GM12878 (cell line): ENCODE measurements around the gene ANP32B. TPM values are rescaled to one million over a fixed set of nuclear protein-coding genes. Genes with fewer than 3 reads are reported as not detected.

Experiments used
- ATAC-seq: fragments of 200-7000 bp; cut with Tn5 transposase; 3 replicates; pipeline ENCODE4 v1.9.1; 2020; ENCODE audit warnings: mild to moderate bottlenecking, moderate library complexity
- BruUV-seq: library from RNA; stranded (reverse); fragments of 400-500 nt; replicated peaks from 2 replicates; lab custom pipeline; 2021; lab: Mats Ljungman, UMichigan
- CTCF ChIA-PET: fragments of 300-600 bp; sonication (Branson Sonifier 250); formaldehyde crosslinking; extraction: SDS; loops from one replicate; lab custom pipeline; 2021; ENCODE audit warnings: inconsistent platforms; lab: Yijun Ruan, JAX
- POLR2A ChIA-PET: fragments of 350-600 bp; formaldehyde crosslinking; extraction: SDS; loops from one replicate; lab custom pipeline; 2021; ENCODE audit warnings: inconsistent platforms; lab: Charles Lee
- RAD21 ChIA-PET: fragments of 300-600 bp; sonication (Branson Sonifier 250); formaldehyde crosslinking; loops from one replicate; lab custom pipeline; 2023; ENCODE audit warnings: antibody characterized with exemption; ENCODE audit not compliant: unreplicated experiment; lab: Charles Lee
- SMC1A ChIA-PET: fragments of 300-600 bp; sonication (Branson Sonifier 250); formaldehyde crosslinking; loops from one replicate; lab custom pipeline; 2023; ENCODE audit not compliant: unreplicated experiment, uncharacterized antibody; lab: Charles Lee
- DNase-seq: peaks from one replicate; pipeline ENCODE4 v3.0.0-alpha.2; 2011; ENCODE audit warnings: low read depth, low spot score
- FAIRE-seq: peaks from 3 replicates; lab custom pipeline; 2011; peaks lifted over from hg19 to GRCh38; lab: Jason Lieb, UNC
- H2AFZ ChIP-seq: 2 replicates; pipeline ENCODE4 v1.6.0; 2011; ENCODE audit warnings: low read depth, low read length, control low read depth; ENCODE audit not compliant: control insufficient read depth
- H3K27ac ChIP-seq: 2 replicates; pipeline ENCODE4 v1.5.1; 2011; ENCODE audit warnings: control low read depth; ENCODE audit not compliant: control insufficient read depth, insufficient read depth
- H3K27me3 ChIP-seq, 2 experiments: replicated peaks in 1 of 2; 2 replicates each; pipeline versions ENCODE4 v1.6.0 to v1.6.1; 2011; ENCODE audit warnings: low read length in 1 of 2; ENCODE audit not compliant: control insufficient read depth in 2 of 2, insufficient read depth in 2 of 2
- H3K36me3 ChIP-seq, 2 experiments: 2 replicates each; pipeline ENCODE4 v1.5.1; 2011; ENCODE audit warnings: low read length in 1 of 2; ENCODE audit not compliant: control insufficient read depth in 2 of 2, insufficient read depth in 2 of 2
- H3K4me1 ChIP-seq: 2 replicates; pipeline ENCODE4 v1.6.1; 2011; ENCODE audit warnings: mild to moderate bottlenecking, low read length, moderate library complexity, mixed read lengths; ENCODE audit not compliant: control insufficient read depth, insufficient read depth
- H3K4me2 ChIP-seq: 2 replicates; pipeline ENCODE4 v1.6.0; 2011; ENCODE audit warnings: control low read depth; ENCODE audit not compliant: control insufficient read depth, insufficient read depth
- H3K4me3 ChIP-seq: fragments of 200-600 bp; sonication (generic); 2 replicates; pipeline ENCODE4 v1.5.1; 2016
- H3K79me2 ChIP-seq: 2 replicates; pipeline ENCODE4 v1.6.0; 2011; ENCODE audit warnings: low read length; ENCODE audit not compliant: control insufficient read depth, insufficient read depth
- H3K9ac ChIP-seq: 2 replicates; pipeline ENCODE4 v1.8.0; 2011; ENCODE audit warnings: low read length, control low read depth, mixed read lengths; ENCODE audit not compliant: control insufficient read depth, insufficient read depth
- H3K9me3 ChIP-seq: replicated peaks from 3 replicates; pipeline ENCODE4 v1.5.1; 2011; ENCODE audit warnings: mild to moderate bottlenecking, low read length; ENCODE audit not compliant: control insufficient read depth, insufficient read depth
- H4K20me1 ChIP-seq: 2 replicates; pipeline ENCODE4 v1.6.0; 2011; ENCODE audit not compliant: control insufficient read depth, insufficient read depth
- CREB1 ChIP-seq: IDR thresholded peaks from 2 replicates; pipeline ENCODE4 v1.6.1; 2012; ENCODE audit warnings: low read depth, mild to moderate bottlenecking, inconsistent platforms
- FOXM1 ChIP-seq: IDR thresholded peaks from 2 replicates; pipeline ENCODE4 v1.6.1; 2012; ENCODE audit warnings: low read depth, mild to moderate bottlenecking, inconsistent platforms, low read length, moderate library complexity
- HSF1 ChIP-seq: fragments of 150-350 bp; IDR thresholded peaks from 2 replicates; pipeline ENCODE4 v1.6.1; 2014; ENCODE audit warnings: mild to moderate bottlenecking, low read depth, low read length
- KDM1A ChIP-seq: fragments of 200-600 bp; sonication (generic); IDR thresholded peaks from 2 replicates; pipeline ENCODE4 v1.6.1; 2016; ENCODE audit warnings: borderline replicate concordance
- MLLT1 ChIP-seq: fragments of 450-650 bp; IDR thresholded peaks from 2 replicates; pipeline ENCODE4 v1.6.1; 2016; ENCODE audit warnings: mild to moderate bottlenecking
- PAX8 ChIP-seq: fragments of 450-650 bp; IDR thresholded peaks from 2 replicates; pipeline ENCODE4 v1.6.1; 2017; ENCODE audit warnings: mild to moderate bottlenecking, moderate library complexity
- RAD51 ChIP-seq: fragments of 450-650 bp; IDR thresholded peaks from 2 replicates; pipeline ENCODE4 v1.6.1; 2016; ENCODE audit warnings: moderate library complexity, mild to moderate bottlenecking, inconsistent platforms
- WGBS: methylation state at CpG from one replicate; pipeline ENCODE4 v1.1.6; 2016; ENCODE audit warnings: low lambda C conversion rate; ENCODE audit not compliant: insufficient replicate concordance, insufficient coverage; ENCODE audit errors: missing lambda C conversion rate; 5-methylcytosine and 5-hydroxymethylcytosine counted together
- in situ Hi-C: fragments of 300-500 bp; cut with MboI; formaldehyde crosslinking; loops from 9 replicates; pipeline ENCODE4 v1.14.3; 2018; ENCODE audit warnings: mixed read lengths
- intact Hi-C: fragments of 100-400 bp; cut with micrococcal nuclease; formaldehyde crosslinking; loops from one replicate; pipeline ENCODE4 v1.14.2; 2022; ENCODE audit not compliant: unreplicated experiment
- polyA plus RNA-seq, 11 experiments: library from polyadenylated mRNA; depleted of rRNA in 4 of 11; unstranded in 6 of 11; stranded (reverse) in 5 of 11; fragments of >200 nt; fragmentation: Nextera tagmentation in 4 of 11; fragmentation: Illumina TruSeq in 1 of 11; extraction: Ambion mirVana in 4 of 11; extraction: Trizol in 1 of 11; gene quantifications; 1 replicate in 1 of 11; 2 replicates in 10 of 11; pipeline versions ENCODE4 v1.2.1 to v1.2.3, GENCODE V29; 2011 to 2016; ENCODE audit warnings: inconsistent platforms in 2 of 11, missing spikeins in 2 of 11, low read depth in 1 of 11
- total RNA-seq, 4 experiments: library from RNA; depleted of rRNA in 3 of 4; stranded (reverse); fragments of >200 nt in 3 of 4; fragmentation: Illumina TruSeq in 1 of 4; extraction: Trizol in 1 of 4; gene quantifications; 2 replicates each; pipeline versions ENCODE4 v1.2.1 to v1.2.3, GENCODE V29; 2013 to 2021
- TF ChIP-seq, protein P1 (sequence below): fragments of 450-650 bp; IDR thresholded peaks from 2 replicates; pipeline ENCODE4 v1.6.1; 2016; ENCODE audit warnings: mild to moderate bottlenecking, moderate library complexity, borderline replicate concordance
- TF ChIP-seq, protein P2 (sequence below): fragments of 450-650 bp; IDR thresholded peaks from 2 replicates; pipeline ENCODE4 v1.6.1; 2017; ENCODE audit warnings: mild to moderate bottlenecking, low read depth, inconsistent platforms; ENCODE audit not compliant: poor library complexity, severe bottlenecking

The ANP32B gene
- total and polyA plus RNA-seq, 10 of the 15 experiments (the other 5 are each of a cell fraction or from before 2014, with no cell fraction given), result 24.5 to 419 (median 171) TPM

GRCh38 chr9:97970165-97970564 lies 13.0 kb upstream of the ANP32B start (continued):
- TF ChIP-seq, protein P1, sequence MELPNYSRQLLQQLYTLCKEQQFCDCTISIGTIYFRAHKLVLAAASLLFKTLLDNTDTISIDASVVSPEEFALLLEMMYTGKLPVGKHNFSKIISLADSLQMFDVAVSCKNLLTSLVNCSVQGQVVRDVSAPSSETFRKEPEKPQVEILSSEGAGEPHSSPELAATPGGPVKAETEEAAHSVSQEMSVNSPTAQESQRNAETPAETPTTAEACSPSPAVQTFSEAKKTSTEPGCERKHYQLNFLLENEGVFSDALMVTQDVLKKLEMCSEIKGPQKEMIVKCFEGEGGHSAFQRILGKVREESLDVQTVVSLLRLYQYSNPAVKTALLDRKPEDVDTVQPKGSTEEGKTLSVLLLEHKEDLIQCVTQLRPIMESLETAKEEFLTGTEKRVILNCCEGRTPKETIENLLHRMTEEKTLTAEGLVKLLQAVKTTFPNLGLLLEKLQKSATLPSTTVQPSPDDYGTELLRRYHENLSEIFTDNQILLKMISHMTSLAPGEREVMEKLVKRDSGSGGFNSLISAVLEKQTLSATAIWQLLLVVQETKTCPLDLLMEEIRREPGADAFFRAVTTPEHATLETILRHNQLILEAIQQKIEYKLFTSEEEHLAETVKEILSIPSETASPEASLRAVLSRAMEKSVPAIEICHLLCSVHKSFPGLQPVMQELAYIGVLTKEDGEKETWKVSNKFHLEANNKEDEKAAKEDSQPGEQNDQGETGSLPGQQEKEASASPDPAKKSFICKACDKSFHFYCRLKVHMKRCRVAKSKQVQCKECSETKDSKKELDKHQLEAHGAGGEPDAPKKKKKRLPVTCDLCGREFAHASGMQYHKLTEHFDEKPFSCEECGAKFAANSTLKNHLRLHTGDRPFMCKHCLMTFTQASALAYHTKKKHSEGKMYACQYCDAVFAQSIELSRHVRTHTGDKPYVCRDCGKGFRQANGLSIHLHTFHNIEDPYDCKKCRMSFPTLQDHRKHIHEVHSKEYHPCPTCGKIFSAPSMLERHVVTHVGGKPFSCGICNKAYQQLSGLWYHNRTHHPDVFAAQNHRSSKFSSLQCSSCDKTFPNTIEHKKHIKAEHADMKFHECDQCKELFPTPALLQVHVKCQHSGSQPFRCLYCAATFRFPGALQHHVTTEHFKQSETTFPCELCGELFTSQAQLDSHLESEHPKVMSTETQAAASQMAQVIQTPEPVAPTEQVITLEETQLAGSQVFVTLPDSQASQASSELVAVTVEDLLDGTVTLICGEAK, result no peak
- no peak for TF ChIP-seq RAD51

GRCh38 chr9:97972753-97973152 lies 10.4 kb upstream of the ANP32B start:
- intact Hi-C loops, result no loop called here
- CTCF ChIA-PET, result interaction anchor here (0.8 to 3.3 kb wide), 3 partner anchors 18 to 49 kb away, joined by 3 to 9 read pairs (median 3); no protein-coding TSS in a partner anchor
- no peak overlapping the region for H3K4me2 ChIP-seq
- DNase-seq (no peak), ATAC-seq (no peak), FAIRE-seq (no peak)
- no peaks in the 10 kb centered on the region for H3K27me3 ChIP-seq
- H3K27ac ChIP-seq, result no peak overlapping the region
- no peaks in the 10 kb centered on the region for H3K4me1 ChIP-seq
- in situ Hi-C loops, result no loop called here
- POLR2A ChIA-PET, result no interaction called here
- H3K9ac ChIP-seq, result no peak overlapping the region
- H4K20me1 ChIP-seq, result no peaks in the 10 kb centered on the region
- no peaks in the 10 kb centered on the region for H3K79me2 ChIP-seq
- no peak overlapping the region for H3K4me3 ChIP-seq
- no peaks in the 10 kb centered on the region for H3K9me3 ChIP-seq
- no peaks in the 10 kb centered on the region for H3K36me3 ChIP-seq
- SMC1A ChIA-PET, result interaction anchor here (1.6 kb wide), 1 partner anchor 13 kb away, joined by 6 read pairs; no protein-coding TSS in a partner anchor
- no peak overlapping the region for H2AFZ ChIP-seq
- 49% methylated on average over 4 of the region's 4 CpGs for WGBS
- RAD21 ChIA-PET, result interaction anchor here (0.6 kb wide), 1 partner anchor 552 kb away, joined by 3 read pairs; no protein-coding TSS in a partner anchor
- BruUV-seq, result no TSS peak
- no peak for TF ChIP-seq KDM1A
- TF ChIP-seq, protein P2, sequence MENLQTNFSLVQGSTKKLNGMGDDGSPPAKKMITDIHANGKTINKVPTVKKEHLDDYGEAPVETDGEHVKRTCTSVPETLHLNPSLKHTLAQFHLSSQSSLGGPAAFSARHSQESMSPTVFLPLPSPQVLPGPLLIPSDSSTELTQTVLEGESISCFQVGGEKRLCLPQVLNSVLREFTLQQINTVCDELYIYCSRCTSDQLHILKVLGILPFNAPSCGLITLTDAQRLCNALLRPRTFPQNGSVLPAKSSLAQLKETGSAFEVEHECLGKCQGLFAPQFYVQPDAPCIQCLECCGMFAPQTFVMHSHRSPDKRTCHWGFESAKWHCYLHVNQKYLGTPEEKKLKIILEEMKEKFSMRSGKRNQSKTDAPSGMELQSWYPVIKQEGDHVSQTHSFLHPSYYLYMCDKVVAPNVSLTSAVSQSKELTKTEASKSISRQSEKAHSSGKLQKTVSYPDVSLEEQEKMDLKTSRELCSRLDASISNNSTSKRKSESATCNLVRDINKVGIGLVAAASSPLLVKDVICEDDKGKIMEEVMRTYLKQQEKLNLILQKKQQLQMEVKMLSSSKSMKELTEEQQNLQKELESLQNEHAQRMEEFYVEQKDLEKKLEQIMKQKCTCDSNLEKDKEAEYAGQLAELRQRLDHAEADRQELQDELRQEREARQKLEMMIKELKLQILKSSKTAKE, result no peak
- TF ChIP-seq MLLT1, result no peak
- TF ChIP-seq FOXM1, result no peak
- TF ChIP-seq PAX8, result no peak
- TF ChIP-seq HSF1, result no peak
- TF ChIP-seq CREB1, result no peak
